Measurements from ENCODE around the gene CLDN1. TPM values are rescaled to one million over a fixed set of nuclear protein-coding genes. Genes with fewer than 3 reads are reported as not detected.

The CLDN1 gene
- polyA plus RNA-seq, 1 donor from 2014 or later, result 1.3 TPM

- Histone ChIP-seq H3K27me3 (ENCODE audit: insufficient read depth, low read depth, low read length) (peaks cover 21% of the 10 kb centered on the region), H3K9me3 (ENCODE audit: low read length) (no peaks in the 10 kb centered on the region), H3K79me2 (replicated peaks; ENCODE audit: insufficient read depth, low read length) (no peaks in the 10 kb centered on the region), H3K4me2 (ENCODE audit: low read length) (no peak overlapping the region), H3K9me2 (ENCODE audit: insufficient read depth, low read length) (no peaks in the 10 kb centered on the region), H2AFZ (ENCODE audit: low read depth, low read length) (no peak overlapping the region), H3F3A (ENCODE audit: insufficient read depth, low read length, poor library complexity, severe bottlenecking) (no peaks in the 10 kb centered on the region), H3K36me3 (ENCODE audit: insufficient read depth, low read length) (no peaks in the 10 kb centered on the region), H4K20me1 (ENCODE audit: insufficient read depth) (no peaks in the 10 kb centered on the region), H3K27ac (ENCODE audit: low read length) (no peak overlapping the region), H3K9ac (ENCODE audit: low read length) (no peak overlapping the region), H3K4me3 (ENCODE audit: low read length) (no peak overlapping the region)
- TF ChIP-seq REST (IDR thresholded peaks at IDR 0.05; ENCODE audit: borderline replicate concordance), result no peak
These were observed 3.6 kb downstream of the CLDN1 start for GRCh38 chr3:190318666-190319065.

GRCh38 chr3:190314741-190315140, 7.5 kb downstream of the CLDN1 start:
- Histone ChIP-seq H3K9me3 (ENCODE audit: low read length) (no peaks in the 10 kb centered on the region), H2AFZ (ENCODE audit: low read depth, low read length) (no peak overlapping the region), H3K4me2 (ENCODE audit: low read length) (no peak overlapping the region), H3K4me3 (ENCODE audit: low read length) (no peak overlapping the region), H3K9me2 (ENCODE audit: insufficient read depth, low read length) (no peaks in the 10 kb centered on the region), H3F3A (ENCODE audit: insufficient read depth, low read length, poor library complexity, severe bottlenecking) (no peaks in the 10 kb centered on the region), H3K79me2 (replicated peaks; ENCODE audit: insufficient read depth, low read length) (no peaks in the 10 kb centered on the region), H3K36me3 (ENCODE audit: insufficient read depth, low read length) (no peaks in the 10 kb centered on the region), H3K9ac (ENCODE audit: low read length) (no peak overlapping the region), H4K20me1 (ENCODE audit: insufficient read depth) (no peaks in the 10 kb centered on the region), H3K27ac (ENCODE audit: low read length) (no peak overlapping the region), H3K27me3 (ENCODE audit: insufficient read depth, low read depth, low read length) (no peaks in the 10 kb centered on the region)
- TF ChIP-seq RAD21 (conservative IDR thresholded peaks at IDR 0.05) (no peak), REST (IDR thresholded peaks at IDR 0.05; ENCODE audit: borderline replicate concordance) (no peak), MXI1 (conservative IDR thresholded peaks at IDR 0.05; ENCODE audit: poor library complexity, severe bottlenecking) (no peak), SMC3 (conservative IDR thresholded peaks at IDR 0.05; ENCODE audit: poor library complexity) (no peak), TAF1 (IDR thresholded peaks at IDR 0.05; ENCODE audit: low read depth) (no peak)

GRCh38 chr3:190309414-190309813, 12.8 kb downstream of the CLDN1 start:
- Histone ChIP-seq H3K9ac (ENCODE audit: low read length) (no peak overlapping the region), H2AFZ (ENCODE audit: low read depth, low read length) (no peak overlapping the region), H3K79me2 (replicated peaks; ENCODE audit: insufficient read depth, low read length) (no peaks in the 10 kb centered on the region), H3K9me3 (ENCODE audit: low read length) (no peaks in the 10 kb centered on the region), H3K27me3 (ENCODE audit: insufficient read depth, low read depth, low read length) (no peaks in the 10 kb centered on the region), H3K9me2 (ENCODE audit: insufficient read depth, low read length) (no peaks in the 10 kb centered on the region), H3K27ac (ENCODE audit: low read length) (no peak overlapping the region), H3F3A (ENCODE audit: insufficient read depth, low read length, poor library complexity, severe bottlenecking) (no peaks in the 10 kb centered on the region), H3K4me2 (ENCODE audit: low read length) (no peak overlapping the region), H4K20me1 (ENCODE audit: insufficient read depth) (no peaks in the 10 kb centered on the region), H3K4me3 (ENCODE audit: low read length) (no peak overlapping the region), H3K36me3 (ENCODE audit: insufficient read depth, low read length) (no peaks in the 10 kb centered on the region)
- TF ChIP-seq RAD21 (conservative IDR thresholded peaks at IDR 0.05) (no peak), CTCF (IDR thresholded peaks at IDR 0.05; ENCODE audit: poor library complexity, severe bottlenecking) (no peak), SMC3 (conservative IDR thresholded peaks at IDR 0.05; ENCODE audit: poor library complexity) (no peak), MXI1 (conservative IDR thresholded peaks at IDR 0.05; ENCODE audit: poor library complexity, severe bottlenecking) (no peak), POLR2AphosphoS5 (IDR thresholded peaks at IDR 0.05) (no peak), REST (IDR thresholded peaks at IDR 0.05; ENCODE audit: borderline replicate concordance) (no peak), EZH2 (IDR thresholded peaks at IDR 0.05; ENCODE audit: borderline replicate concordance, insufficient read depth, low read length, poor library complexity, severe bottlenecking) (no peak), TAF1 (IDR thresholded peaks at IDR 0.05; ENCODE audit: low read depth) (no peak), EP300 (conservative IDR thresholded peaks at IDR 0.05; ENCODE audit: poor library complexity, severe bottlenecking) (no peak)
